GM18520 (cell line): ENCODE data around the gene COG2.
"Not testable (repeated sequence)": the region's sequence is repeated elsewhere in the genome, so short reads cannot be mapped to it uniquely, and the experiment has no call there.

Experiments used
- ATAC-seq: cut with Tn5 transposase; IDR thresholded peaks from one replicate; pipeline ENCODE4 v1.9.1; 2021; ENCODE audit not compliant: unreplicated experiment

COG2 gene

GRCh38 chr1:230626232-230626631, 16.0 kb upstream of the COG2 start:
- ATAC-seq, result no peak

- no peak for ATAC-seq
Measured at GRCh38 chr1:230627767-230628166, 14.5 kb upstream of the COG2 start.

- no peak for ATAC-seq
Measured at GRCh38 chr1:230629511-230629910, 12.8 kb upstream of the COG2 start.

GRCh38 chr1:230631477-230631876, 10.8 kb upstream of the COG2 start:
- ATAC-seq, result no peak

GRCh38 chr1:230632273-230632873, 9.9 kb upstream of the COG2 start:
- ATAC-seq, result no peak

GRCh38 chr1:230633469-230633868, 8.8 kb upstream of the COG2 start:
- ATAC-seq, result no peak

GRCh38 chr1:230634384-230634783, 7.9 kb upstream of the COG2 start:
- ATAC-seq, result no peak

GRCh38 chr1:230636575-230637148, 5.6 kb upstream of the COG2 start:
- no peak for ATAC-seq

GRCh38 chr1:230639714-230640209, 2.5 kb upstream of the COG2 start:
- no peak for ATAC-seq

GRCh38 chr1:230641346-230641745, 935 bp upstream of the COG2 start:
- no peak for ATAC-seq

- peak; percentile 1 for ATAC-seq
Measured at GRCh38 chr1:230641900-230642262, 400 bp upstream of the COG2 start.

- no peak for ATAC-seq
Measured at GRCh38 chr1:230643908-230644307, 1.6 kb downstream of the COG2 start.

GRCh38 chr1:230646710-230647302, 4.5 kb downstream of the COG2 start:
- ATAC-seq, result no peak

GRCh38 chr1:230647321-230647720, 5.0 kb downstream of the COG2 start:
- no peak for ATAC-seq

GRCh38 chr1:230648114-230648513, 5.8 kb downstream of the COG2 start:
- no peak for ATAC-seq

- no peak for ATAC-seq
Measured at GRCh38 chr1:230650300-230650699, 8.0 kb downstream of the COG2 start.

- no peak for ATAC-seq
Measured at GRCh38 chr1:230651235-230651634, 9.0 kb downstream of the COG2 start.

- not testable (repeated sequence) for ATAC-seq
Measured at GRCh38 chr1:230656719-230657118, 14.4 kb downstream of the COG2 start.

GRCh38 chr1:230658103-230658502, 15.8 kb downstream of the COG2 start:
- ATAC-seq, result not testable (repeated sequence)

GRCh38 chr1:230658691-230659090, 16.4 kb downstream of the COG2 start:
- ATAC-seq, result no peak

- no peak for ATAC-seq
Measured at GRCh38 chr1:230661976-230662375, 19.7 kb downstream of the COG2 start.

GRCh38 chr1:230668227-230668626, 25.9 kb downstream of the COG2 start:
- ATAC-seq, result no peak

- no peak for ATAC-seq
Measured at GRCh38 chr1:230669543-230669942, 27.3 kb downstream of the COG2 start.
